ENCODE data around the gene WDR45B.

GRCh38 chr17:82659886-82660285 lies 11.6 kb upstream of the WDR45B start:
- TF ChIP-seq GATA2 (IDR thresholded peaks at IDR 0.05; ENCODE audit: low read depth, low read length) (no peak), GATA3 (IDR thresholded peaks at IDR 0.05; ENCODE audit: low read depth, low read length) (no peak)
